Cardiac muscle cell (in vitro differentiated cells and primary cell): ENCODE data around the gene PCYT1B. TPM values are rescaled to one million over a fixed set of nuclear protein-coding genes. Genes with fewer than 3 reads are reported as not detected.

ENCODE experiments used
- DNase-seq, 2 donors: peaks; one replicate each; pipeline versions ENCODE4 v3.0.0 to v3.0.0-alpha.2; 2010 to 2017; ENCODE audit warnings: low read depth in 1 of 2, low spot score in 1 of 2
- H3K27ac ChIP-seq: fragments of 200-600 bp; sonication (generic); 2 replicates; pipeline ENCODE4 v1.5.1; 2016
- H3K27me3 ChIP-seq: fragments of 200-600 bp; sonication (generic); 2 replicates; pipeline ENCODE4 v1.6.0; 2016; ENCODE audit warnings: control low read depth
- H3K36me3 ChIP-seq: fragments of 200-600 bp; sonication (generic); 2 replicates; pipeline ENCODE4 v1.5.1; 2016; ENCODE audit warnings: control low read depth
- H3K4me1 ChIP-seq: fragments of 200-600 bp; sonication (generic); 2 replicates; pipeline ENCODE4 v1.8.1; 2017; ENCODE audit warnings: low read depth, mild to moderate bottlenecking, mixed run types
- H3K4me3 ChIP-seq: fragments of 200-600 bp; sonication (generic); 2 replicates; pipeline ENCODE4 v1.5.1; 2016; ENCODE audit warnings: mild to moderate bottlenecking
- H3K9me3 ChIP-seq: fragments of 200-600 bp; sonication (generic); 2 replicates; pipeline ENCODE4 v1.5.1; 2017; ENCODE audit warnings: low read depth, mild to moderate bottlenecking, control low read depth
- polyA plus RNA-seq: library from polyadenylated mRNA; unstranded; fragments of >200 nt; fragmentation: Nextera tagmentation; extraction: Ambion mirVana; gene quantifications from 2 replicates; pipeline ENCODE4 v1.2.1, GENCODE V29; 2016
- total RNA-seq: library from RNA; depleted of rRNA; stranded (reverse); fragments of >200 nt; gene quantifications from 2 replicates; pipeline ENCODE4 v1.2.3, GENCODE V29; 2016
- TF ChIP-seq, protein P1 (sequence below): IDR thresholded peaks from 2 replicates; pipeline ENCODE4 v1.5.1; 2012; ENCODE audit warnings: low read depth, mild to moderate bottlenecking, low read length

The PCYT1B gene
- total and polyA plus RNA-seq, 2 experiments from 2014 or later = 25.5 to 37.4 TPM

DNA sequence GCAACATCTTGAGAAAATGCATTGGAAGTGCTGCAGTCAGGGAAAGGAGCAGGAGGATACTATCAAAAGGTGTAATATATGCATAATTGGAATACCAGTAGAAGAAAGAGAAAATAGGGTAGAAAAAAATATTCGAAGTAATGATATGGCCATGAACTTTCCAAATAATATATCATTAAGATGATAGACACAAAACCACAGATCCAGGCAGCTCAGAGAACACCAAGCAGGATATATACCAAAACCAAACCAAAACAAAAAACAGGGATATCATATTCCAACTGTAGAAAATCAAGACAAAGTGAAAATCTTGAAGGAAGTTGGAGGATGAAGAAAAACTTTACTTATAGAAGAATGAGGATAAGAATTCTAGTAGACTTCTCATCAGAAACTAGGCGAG lies 36.9 kb upstream of the PCYT1B start:
- no peaks in the 10 kb centered on the region for H3K4me1 ChIP-seq
- no peak overlapping the region for H3K27ac ChIP-seq
- H3K4me3 ChIP-seq = no peak overlapping the region
- H3K27me3 ChIP-seq = no peaks in the 10 kb centered on the region
- no peak for DNase-seq
- no peaks in the 10 kb centered on the region for H3K9me3 ChIP-seq
- TF ChIP-seq, protein P1, sequence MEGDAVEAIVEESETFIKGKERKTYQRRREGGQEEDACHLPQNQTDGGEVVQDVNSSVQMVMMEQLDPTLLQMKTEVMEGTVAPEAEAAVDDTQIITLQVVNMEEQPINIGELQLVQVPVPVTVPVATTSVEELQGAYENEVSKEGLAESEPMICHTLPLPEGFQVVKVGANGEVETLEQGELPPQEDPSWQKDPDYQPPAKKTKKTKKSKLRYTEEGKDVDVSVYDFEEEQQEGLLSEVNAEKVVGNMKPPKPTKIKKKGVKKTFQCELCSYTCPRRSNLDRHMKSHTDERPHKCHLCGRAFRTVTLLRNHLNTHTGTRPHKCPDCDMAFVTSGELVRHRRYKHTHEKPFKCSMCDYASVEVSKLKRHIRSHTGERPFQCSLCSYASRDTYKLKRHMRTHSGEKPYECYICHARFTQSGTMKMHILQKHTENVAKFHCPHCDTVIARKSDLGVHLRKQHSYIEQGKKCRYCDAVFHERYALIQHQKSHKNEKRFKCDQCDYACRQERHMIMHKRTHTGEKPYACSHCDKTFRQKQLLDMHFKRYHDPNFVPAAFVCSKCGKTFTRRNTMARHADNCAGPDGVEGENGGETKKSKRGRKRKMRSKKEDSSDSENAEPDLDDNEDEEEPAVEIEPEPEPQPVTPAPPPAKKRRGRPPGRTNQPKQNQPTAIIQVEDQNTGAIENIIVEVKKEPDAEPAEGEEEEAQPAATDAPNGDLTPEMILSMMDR = no peak
- no peaks in the 10 kb centered on the region for H3K36me3 ChIP-seq

DNA sequence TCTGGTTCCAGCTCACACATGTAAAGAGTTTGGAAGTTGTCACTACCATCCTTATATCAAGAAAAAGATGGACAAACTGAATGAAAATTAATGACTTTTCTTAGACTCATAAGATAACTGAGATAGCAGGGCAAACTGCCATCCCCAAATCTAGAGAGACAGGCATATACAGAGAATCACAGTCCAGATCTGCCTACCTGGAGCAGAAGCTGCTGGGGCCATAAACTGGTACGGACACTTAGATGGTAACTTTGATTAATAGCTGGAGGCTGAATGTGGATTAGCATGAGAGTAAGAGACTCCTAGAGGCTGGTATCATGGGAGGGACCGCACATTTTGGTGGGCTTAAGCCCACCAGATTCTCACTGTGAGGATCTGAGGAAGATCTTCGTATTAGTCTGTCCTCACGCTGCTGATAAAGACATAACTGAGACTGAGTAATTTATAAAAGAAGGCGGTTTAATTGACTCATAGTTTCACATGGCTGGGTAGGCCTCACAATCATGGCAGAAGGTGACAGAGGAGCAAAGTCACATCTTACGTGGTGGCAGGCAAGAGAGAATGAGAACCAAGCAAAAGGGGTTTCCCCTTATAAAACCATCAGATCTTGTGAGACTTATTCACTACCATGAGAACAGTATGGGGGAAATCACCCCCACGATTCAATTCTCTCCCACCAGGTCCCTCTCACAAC lies 35.7 kb upstream of the PCYT1B start:
- H3K9me3 ChIP-seq = no peaks in the 10 kb centered on the region
- no peak overlapping the region for H3K27ac ChIP-seq

DNA sequence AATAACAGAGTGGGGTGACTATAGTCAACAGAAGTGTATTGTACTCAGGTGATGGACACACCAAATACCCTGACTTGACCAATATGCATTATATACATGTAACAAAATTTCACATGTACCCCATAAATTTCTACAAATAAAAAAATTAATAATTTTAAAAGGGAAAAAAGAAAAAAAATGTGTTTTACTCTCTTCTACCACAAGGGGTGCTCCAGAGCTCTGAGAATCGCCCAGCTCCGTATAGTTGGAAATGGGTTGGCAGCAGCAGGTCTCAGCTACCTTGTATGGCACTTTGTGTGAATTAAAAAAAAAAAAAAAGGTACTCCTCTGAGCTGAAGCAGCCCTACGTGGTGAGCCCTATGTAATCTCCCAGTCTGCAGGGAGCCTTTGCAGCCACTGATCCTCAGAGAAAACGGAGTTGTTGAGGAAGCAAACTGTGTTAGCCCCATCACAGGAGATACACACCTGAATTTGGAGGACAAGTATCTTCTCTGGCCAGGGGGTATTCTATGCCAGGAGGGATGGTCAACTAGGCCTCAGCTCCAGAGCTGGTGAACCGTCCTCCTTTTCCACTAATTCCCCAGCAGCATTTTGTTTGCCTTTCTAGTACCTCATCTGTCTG lies 29.4 kb upstream of the PCYT1B start:
- TF ChIP-seq, protein P1 = peak; percentile 47
- peak; percentile 12 to 48 for DNase-seq
- Histone ChIP-seq H3K9me3 (no peaks in the 10 kb centered on the region), H3K4me1 (peaks cover 34% of the 10 kb centered on the region), H3K27me3 (no peaks in the 10 kb centered on the region), H3K4me3 (no peak overlapping the region), H3K27ac (no peak overlapping the region), H3K36me3 (no peaks in the 10 kb centered on the region)

More for the DNA sequence above, 35.7 kb upstream of the PCYT1B start:
- TF ChIP-seq, protein P1 = no peak
- H3K27me3 ChIP-seq = no peaks in the 10 kb centered on the region
- H3K4me1 ChIP-seq = no peaks in the 10 kb centered on the region
- DNase-seq = no peak
- H3K36me3 ChIP-seq = no peaks in the 10 kb centered on the region
- H3K4me3 ChIP-seq = no peak overlapping the region

DNA sequence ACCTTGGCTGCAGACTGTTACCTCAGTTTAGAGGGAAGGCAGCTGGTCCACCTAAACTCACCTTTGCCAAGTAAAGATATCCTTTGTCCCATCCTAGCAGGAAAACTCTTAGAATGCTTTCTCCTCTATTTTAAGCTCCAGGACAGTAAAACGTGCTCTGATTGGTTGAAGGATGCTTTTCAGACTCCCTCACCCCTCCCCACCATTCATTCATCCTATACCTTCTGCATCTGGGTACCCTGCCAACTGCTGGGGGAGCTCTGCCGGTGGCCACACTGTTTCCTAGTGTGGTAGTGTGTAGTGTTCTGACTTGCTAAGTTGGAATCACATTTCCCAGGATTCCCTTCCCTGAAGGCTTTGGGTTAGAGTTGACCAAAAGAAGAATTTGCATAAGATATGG lies 26.3 kb upstream of the PCYT1B start:
- no peaks in the 10 kb centered on the region for H3K9me3 ChIP-seq
- H3K27ac ChIP-seq = peak overlapping the region; percentile 94
- no peaks in the 10 kb centered on the region for H3K36me3 ChIP-seq
- peaks cover 38% of the 10 kb centered on the region for H3K4me1 ChIP-seq
- TF ChIP-seq, protein P1 = no peak
- H3K27me3 ChIP-seq = no peaks in the 10 kb centered on the region
- H3K4me3 ChIP-seq = no peak overlapping the region
- DNase-seq = no peak

DNA sequence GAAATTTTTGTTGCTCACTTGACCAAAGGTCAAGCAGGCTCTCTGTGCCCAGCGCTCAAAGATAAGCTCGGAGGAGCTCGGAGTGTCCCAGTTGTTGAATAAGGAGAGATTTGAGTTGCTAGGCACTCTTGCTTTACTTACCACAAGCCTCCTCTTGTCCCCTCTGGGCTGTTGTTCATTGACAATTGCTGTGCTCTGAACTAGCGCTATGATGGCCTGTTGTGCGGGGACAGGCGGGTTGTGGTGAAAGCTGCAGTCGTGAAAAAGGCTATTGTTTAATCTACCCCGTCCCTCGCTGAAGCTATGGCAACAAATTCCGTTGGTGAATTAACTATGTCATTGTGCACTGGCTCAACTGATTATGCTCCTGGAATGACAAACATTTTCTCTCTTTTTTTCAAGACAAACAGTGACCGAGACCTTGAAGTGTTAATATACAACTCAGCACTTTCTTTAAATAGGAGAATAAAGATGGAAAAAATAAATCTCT lies 25.6 kb upstream of the PCYT1B start:
- TF ChIP-seq, protein P1 = no peak
- H3K9me3 ChIP-seq = no peaks in the 10 kb centered on the region
- no peaks in the 10 kb centered on the region for H3K27me3 ChIP-seq
- peak; percentile 8 to 86 for DNase-seq
- peaks cover 45% of the 10 kb centered on the region for H3K4me1 ChIP-seq
- H3K36me3 ChIP-seq = no peaks in the 10 kb centered on the region
- H3K27ac ChIP-seq = peak overlapping the region; percentile 94
- no peak overlapping the region for H3K4me3 ChIP-seq
